Iris pigment epithelial cell (primary cell): ENCODE data around the gene OR7A17.

Experiments
- DNase-seq: peaks from one replicate; pipeline ENCODE4 v3.0.0-alpha.2; 2011; ENCODE audit warnings: low read depth

Gene OR7A17

DNA sequence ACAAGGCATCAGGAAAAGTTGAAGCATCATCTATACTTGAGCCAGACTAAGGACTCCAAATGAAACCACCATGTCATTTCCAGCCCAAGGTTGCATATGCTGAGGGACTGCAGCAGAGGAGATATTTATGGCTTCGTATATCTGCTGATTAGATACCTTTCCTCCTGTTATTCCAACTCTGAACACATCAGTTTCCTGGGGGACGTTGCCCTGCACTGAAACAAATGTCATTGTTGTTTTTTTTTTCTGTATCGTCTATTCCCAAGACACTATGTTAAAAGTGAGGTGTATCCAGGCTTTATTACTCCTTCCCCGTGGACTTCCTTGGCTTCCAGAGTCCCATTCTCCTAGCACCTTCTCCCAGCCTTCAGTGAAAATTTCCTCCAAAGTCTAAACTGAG lies at the start of gene OR7A17:
Gene OR7A17 (minus strand): TSS at position 101 of the 400 bp plus-strand sequence. CDS start 4,777 bp downstream, outside the sequence.
- DNase-seq = no peak

DNA sequence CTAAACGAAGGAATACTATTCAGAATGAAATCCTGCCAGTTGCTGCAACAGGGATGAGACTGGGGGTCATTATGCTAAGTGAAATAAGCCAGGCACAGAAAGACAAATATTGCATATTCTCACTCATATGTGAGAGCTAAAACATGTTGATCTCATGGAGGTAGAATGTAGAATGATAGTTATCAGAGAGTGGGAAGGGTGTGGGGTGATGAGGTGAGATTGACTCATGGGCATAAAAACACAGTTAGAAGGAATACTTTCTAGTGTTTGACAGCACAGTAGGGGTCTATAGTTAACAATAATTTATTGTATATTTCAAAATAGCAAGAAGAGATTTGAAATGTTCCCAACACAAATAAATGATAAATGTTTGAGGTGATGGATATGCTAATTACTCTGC lies 47.6 kb upstream of the OR7A17 start:
- DNase-seq = no peak

DNA sequence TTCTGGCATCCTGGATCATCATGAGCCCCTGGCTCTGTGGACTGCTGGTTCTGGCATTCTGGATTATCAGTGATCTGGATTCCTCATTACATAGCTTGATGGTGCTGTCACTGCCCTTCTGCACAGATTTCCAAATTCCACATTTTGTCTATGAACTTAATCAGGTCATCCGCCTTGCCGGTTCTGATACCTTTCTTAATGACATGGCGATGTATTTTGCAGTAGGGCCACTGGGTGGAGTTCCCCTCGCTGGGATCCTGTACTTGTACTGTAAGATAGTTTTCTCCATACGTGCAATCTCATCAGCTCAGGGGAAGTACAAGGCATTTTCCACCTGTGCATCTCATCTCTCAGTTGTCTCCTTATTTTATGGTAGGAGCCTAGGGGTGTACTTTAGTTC lies 30.9 kb upstream of the OR7A17 start:
- DNase-seq = no peak

DNA sequence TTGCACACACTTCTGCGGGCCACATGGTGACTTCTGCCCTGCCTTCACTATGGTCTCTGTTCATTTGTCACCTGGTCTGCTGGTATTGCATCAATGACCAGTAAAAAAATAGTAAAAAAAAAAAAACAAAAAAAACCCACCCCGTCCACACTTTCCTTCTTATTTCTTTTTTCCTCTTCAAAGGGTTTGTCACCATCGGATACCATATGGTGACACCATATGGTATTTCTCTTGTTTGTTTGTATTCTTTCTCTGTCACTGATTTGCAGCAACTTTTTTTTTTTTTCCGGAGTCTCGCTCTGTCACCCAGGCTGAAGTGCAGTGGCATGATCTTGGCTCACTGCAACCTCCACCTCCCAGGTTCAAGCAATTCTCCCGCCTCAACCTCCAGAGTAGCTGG lies 29.2 kb upstream of the OR7A17 start:
- no peak for DNase-seq

DNA sequence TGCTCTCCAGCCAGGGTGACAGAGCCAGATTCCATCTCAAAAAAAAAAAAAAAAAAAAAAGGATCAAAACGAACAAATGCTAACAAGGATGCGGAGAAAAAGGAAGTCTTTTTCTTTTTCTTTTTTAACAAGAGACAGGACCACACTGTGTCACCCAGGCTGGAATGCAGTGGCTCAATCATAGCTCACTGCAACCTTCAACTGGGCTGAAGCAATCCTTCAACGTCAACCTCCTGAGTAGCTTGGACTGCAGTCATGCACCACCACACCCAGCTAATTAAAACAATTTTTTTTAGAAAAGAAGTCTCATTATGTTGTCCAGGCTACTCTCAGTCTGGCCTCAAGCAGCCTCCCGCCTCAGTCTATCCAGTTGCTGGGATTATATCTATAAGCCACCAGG lies 20.8 kb upstream of the OR7A17 start:
- DNase-seq = no peak

DNA sequence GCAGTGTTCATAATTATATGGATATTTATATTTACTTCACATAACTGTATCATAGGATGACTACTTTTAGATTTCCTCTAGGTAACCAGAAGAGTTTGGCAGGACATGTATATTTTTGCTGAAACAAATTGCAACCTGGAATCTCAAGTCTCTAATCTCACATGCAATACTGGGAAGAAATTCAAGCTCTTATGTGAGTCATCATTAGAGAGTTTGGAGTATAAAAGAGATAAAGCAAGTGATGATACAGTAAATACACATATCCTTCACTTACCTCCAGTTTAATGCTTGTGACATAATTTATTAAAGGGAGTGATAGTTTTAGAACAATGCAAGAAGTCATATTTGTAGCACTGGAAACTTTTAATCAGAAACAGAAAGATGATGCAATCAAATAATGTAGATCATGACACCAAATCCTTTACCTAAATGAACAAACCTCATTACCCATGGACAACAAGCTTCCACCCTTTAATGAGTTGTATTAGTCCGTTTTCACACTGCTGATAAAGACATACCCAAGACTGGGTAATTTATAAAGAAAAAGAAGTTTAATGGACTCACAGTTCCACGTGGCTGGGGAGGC lies 15.8 kb upstream of the OR7A17 start:
- DNase-seq = peak; percentile 8

DNA sequence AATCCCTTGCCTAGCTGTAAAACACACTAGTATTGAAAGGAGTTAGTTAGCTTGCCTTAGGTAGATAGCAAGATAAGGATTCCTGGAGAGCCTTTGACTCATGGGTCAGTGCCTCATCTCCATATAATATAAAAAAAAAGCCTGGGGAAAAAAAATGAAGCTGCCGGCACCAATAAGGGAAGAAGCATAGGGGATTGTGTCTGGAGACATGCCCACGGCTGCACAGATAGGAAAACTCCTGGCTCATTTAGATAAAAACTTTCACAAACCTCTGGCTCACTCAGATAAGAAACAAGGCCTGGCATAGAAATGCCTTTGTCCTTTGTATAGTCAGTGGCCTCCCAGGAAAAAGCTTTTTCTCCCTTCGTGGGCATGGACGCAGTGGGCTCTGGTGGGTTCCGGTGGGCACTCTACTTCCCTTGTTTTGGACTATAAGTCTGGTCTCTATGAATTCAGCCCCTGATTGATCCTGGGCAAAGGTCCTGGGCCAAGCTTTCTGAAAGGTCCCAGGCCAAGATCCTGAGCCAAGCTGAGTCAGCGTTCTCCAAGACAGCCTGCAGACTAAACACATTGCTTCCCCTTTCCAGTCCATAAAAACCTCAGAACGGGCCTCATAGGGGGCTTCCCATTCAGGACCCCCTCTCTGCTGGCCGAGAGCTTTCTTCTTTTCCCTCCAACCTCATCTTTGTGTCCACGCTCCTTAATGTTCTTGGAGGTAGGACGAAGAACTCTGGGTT lies 4.9 kb upstream of the OR7A17 start:
- DNase-seq = no peak

DNA sequence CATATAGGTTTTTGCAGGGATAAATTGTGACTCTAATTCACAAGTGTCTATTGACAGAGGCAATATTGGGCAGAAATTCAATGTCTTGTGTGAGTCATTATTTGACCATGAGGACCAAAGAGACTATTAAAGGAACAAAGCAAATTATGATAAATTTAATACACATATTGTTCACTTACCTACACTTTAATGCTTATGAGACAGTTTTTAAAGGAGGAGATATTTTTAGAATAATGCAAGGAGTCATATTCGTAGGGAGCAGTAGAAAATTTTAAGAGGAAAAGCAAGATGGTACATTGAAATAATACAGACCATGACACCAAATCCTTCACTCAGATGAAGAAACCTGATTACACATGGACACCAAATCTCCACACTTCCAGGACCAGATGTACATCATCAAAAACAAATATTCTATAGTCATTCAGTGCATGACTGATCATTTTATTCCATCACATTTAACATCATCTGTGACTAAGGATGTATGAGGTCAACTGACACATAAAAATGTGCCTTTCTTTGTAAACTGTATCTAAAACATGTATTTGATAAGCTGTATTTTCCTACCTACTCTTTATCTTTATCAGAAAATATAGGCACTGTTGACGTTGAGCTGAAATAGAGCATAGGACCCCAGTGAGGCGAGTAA lies 4.2 kb upstream of the OR7A17 start:
- DNase-seq = no peak

DNA sequence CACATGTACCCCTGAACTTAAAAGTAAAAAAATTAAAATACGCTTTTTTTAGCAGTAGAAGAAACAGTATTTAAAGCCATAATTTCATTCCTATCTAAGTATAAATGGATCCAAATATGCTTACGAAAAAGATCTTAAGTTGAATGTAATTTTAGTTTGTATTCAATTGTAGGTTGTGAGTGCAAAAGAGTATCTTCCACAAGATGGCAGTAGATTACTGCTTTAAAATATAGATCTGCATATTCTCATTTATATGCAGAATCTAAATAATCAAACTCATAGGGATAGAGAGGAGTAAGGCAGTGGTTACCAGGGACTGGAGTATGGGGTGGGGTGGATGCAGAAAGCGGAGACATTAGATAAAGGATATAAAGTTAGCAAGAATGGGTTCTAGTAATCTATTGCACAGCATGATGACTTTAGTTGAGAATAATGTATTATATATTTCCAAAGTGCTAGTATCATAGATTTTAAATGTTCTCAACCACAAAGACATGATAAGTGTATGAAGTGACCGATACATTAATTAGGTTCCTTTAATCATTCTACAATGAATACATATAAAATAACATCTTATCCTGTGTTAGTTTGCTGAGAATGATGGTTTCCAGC lies 14.2 kb downstream of the OR7A17 start:
- DNase-seq = peak; percentile 25

DNA sequence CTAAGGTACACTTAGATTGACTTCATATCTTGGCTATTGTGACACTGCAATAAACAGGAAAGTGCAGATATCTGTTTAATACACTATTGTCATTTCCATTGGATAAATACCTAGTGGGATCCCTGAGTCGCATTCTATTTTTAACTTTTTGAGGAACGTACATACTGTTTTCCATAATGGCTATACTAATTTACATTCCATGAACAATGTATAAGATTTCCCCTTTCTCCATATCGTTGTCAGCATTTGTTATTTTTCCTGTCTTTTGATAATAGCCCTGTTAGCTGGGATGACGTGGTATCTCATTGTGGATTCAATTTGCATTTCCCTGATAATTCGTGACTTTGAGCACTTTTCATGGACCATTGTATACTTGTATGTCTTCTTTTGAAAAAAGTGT lies 17.4 kb downstream of the OR7A17 start:
- DNase-seq = no peak

DNA sequence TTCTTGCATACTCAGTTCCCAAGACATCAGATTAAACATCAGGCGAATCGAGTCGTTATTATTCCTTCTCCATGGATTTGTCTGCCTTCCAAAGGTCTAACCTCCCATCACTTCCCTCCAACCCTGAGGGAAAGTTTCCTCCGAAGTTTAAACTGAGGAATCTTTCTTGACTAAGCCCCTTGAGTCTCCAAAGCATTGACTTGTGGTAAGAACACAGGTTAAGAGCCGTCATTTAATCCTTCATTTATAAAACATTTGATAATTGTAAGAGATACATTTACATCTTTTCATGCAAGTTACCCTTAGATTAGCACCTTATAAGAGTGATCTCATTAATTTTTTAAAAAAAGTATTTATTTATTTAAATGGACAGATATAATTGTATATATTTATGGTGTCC lies 37.1 kb downstream of the OR7A17 start, which contains the start of gene OR7A10:
Gene OR7A10 (minus strand): TSS at position 101 of the 400 bp plus-strand sequence. CDS start 7,045 bp downstream, outside the sequence.
- no peak for DNase-seq

DNA sequence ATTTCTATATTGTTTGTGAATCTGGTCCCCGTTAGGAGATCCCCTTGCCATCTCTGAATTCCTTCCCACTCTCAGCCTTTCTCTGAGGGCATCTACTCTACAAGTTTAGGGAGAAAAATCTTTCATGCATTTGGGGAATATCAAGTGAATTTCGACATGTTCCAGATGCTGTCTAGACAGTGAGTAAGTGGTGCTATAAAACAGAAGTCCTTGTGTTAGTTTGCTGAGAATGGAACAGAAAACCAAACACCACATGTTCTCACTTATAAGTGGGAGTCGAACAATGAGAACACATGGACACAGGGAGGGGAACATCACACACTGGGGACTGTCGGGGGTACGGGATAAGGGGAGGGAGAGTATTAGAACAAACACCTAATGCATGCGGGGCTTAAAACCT lies 42.4 kb downstream of the OR7A17 start:
- DNase-seq = peak; percentile 7

DNA sequence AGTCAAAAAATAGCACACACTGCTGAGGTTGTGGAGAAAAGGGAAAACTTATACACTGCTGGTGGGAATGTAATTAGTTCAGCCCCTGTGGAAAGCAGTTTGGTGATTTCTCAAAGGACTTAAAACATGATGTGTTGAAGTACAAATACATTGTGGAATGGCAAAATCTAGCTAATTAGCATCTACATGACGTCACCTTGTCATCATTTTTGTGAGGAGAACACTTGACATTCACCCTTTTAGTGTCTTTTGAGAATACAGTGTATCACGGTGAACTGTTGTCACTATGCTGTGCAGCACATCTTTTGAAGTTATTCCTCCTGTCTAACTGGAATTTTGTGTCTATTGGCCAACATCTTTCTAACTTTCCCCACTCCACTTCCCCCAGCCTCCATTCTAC lies 42.8 kb downstream of the OR7A17 start:
- DNase-seq = no peak

DNA sequence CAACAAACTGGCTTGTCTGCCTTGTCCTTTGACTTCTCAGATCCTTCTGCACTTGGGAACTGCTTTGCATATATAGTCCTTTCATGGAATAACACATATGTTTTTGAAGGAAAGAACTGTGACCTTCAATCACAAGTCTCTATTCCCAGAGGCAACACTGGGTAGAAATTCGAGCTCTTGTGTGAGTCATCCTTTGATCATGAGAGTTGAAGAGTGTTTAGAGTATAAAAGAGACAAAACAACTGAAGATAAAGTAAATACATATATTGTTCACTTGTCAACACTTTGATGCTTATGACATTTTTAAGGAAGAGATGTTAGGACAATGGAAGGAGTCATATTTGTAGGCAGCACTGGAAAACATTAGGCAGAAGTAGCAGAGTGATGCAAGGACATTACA lies 45.7 kb downstream of the OR7A17 start:
- DNase-seq = peak; percentile 17

DNA sequence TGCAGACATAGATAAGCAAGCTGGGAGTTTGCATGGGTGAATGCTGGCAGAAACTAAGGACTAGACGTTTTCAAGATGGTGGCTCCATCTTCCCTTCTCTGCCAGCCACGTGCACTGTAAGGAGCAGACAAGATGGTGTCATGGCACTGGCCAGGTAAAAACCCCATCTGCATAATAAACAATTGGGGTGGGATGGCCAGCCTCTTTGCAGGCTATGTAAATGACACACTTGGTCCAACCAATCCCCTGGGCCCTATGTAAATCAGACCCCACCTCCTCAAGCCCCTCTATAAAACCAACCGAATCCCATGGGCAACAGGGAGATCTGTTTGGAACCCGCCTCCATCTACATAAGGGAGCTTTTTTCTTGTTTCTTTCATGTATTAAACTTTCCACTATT lies 48.5 kb downstream of the OR7A17 start:
- no peak for DNase-seq

DNA sequence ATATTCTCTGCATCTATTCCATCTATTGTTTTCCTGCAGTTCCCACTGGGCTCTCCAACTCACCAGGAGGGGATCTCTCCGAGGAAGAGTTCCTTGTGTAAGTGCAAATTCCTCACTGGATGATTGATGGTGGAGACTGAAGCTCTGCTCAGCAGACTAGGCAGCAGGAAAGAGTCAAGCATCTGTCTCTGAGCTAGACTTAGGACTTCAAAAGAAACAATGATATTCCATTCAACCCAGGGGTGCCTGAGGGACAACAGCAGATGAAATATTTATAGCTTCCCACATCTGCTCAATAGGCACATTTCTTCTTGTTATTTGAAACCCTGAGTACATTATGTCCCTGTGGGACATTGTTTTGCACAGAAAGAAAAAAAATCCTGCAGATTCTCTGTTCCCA lies 50.9 kb downstream of the OR7A17 start, which contains the start of the genes OR7A5 and OR7C1:
Gene OR7A5 (minus strand): TSS at position 175 of the 400 bp plus-strand sequence. CDS start 6,944 bp downstream, outside the sequence.
Gene OR7C1 (minus strand): TSS at position 175 of the 400 bp plus-strand sequence. CDS start 35,049 bp downstream, outside the sequence.
- DNase-seq = peak; percentile 7

DNA sequence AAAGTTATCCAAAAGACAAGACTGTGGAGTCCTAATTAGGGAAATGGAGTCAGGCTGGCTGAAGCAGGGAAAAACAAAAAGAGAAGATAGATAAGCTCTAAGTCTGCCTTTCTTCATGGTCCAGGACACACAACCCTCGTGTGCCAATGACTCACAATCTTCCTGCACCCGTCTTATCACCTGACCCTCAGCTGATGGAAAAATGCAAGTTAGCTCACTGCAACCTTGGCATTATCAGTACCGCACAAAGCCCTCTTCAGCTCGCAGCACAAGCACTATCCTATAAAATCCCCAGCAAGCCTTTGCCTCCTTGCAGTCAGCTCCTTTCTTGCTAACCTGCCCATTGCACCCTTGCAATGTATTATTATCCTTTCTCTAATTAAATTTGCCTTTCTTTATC lies 55.2 kb downstream of the OR7A17 start:
- DNase-seq = peak; percentile 0
